Neuronal stem cell (in vitro differentiated cells): ENCODE data around the gene XXYLT1.
A peak's percentile ranks its signal among the peaks of the same experiment; 100 is the strongest.

Experiments used
- DNase-seq: peaks from one replicate; pipeline ENCODE4 v3.0.0-alpha.2; 2013; ENCODE audit warnings: low spot score
- H2AFZ ChIP-seq: one replicate; pipeline ENCODE4 v1.6.1; 2013; ENCODE audit warnings: mild to moderate bottlenecking, low read length, inconsistent platforms
- H2AK5ac ChIP-seq: 2 replicates; pipeline ENCODE4 v1.6.1; 2013; ENCODE audit warnings: low read depth, mild to moderate bottlenecking, inconsistent platforms, low read length, moderate library complexity, mixed read lengths
- H2BK120ac ChIP-seq: 2 replicates; pipeline ENCODE4 v1.6.1; 2013; ENCODE audit warnings: low read depth, mild to moderate bottlenecking, inconsistent platforms, low read length, moderate library complexity, mixed read lengths
- H2BK12ac ChIP-seq: one replicate; pipeline ENCODE4 v1.6.1; 2013; ENCODE audit warnings: low read length, inconsistent platforms
- H2BK15ac ChIP-seq: 2 replicates; pipeline ENCODE4 v1.6.1; 2013; ENCODE audit warnings: mild to moderate bottlenecking, low read length, inconsistent platforms, mixed read lengths
- H2BK5ac ChIP-seq: one replicate; pipeline ENCODE4 v1.6.1; 2013; ENCODE audit warnings: inconsistent platforms, mild to moderate bottlenecking, low read length, moderate library complexity
- H3K14ac ChIP-seq: one replicate; pipeline ENCODE4 v1.6.1; 2013; ENCODE audit warnings: low read length, inconsistent platforms
- H3K18ac ChIP-seq: 2 replicates; pipeline ENCODE4 v1.6.1; 2013; ENCODE audit warnings: low read length, inconsistent platforms
- H3K23ac ChIP-seq: 2 replicates; pipeline ENCODE4 v1.6.1; 2013; ENCODE audit warnings: low read depth, mild to moderate bottlenecking, mixed read lengths, low read length, inconsistent platforms; ENCODE audit not compliant: poor library complexity
- H3K27ac ChIP-seq: replicated peaks from 3 replicates; pipeline ENCODE4 v1.5.1; 2013; ENCODE audit warnings: low read length, inconsistent platforms
- H3K27me3 ChIP-seq, 3 experiments: 2 replicates each; pipeline ENCODE4 v1.6.1; 2013; ENCODE audit warnings: low read length in 3 of 3, mild to moderate bottlenecking in 2 of 3, inconsistent platforms in 1 of 3, low read depth in 1 of 3, mixed read lengths in 1 of 3, moderate library complexity in 1 of 3; ENCODE audit not compliant: control insufficient read depth in 3 of 3, insufficient read depth in 3 of 3
- H3K36me3 ChIP-seq, 2 donors: replicated peaks in 1 of 2; 2 replicates each; pipeline ENCODE4 v1.6.1; 2013; ENCODE audit warnings: low read length in 2 of 2; ENCODE audit not compliant: control insufficient read depth in 2 of 2, insufficient read depth in 2 of 2
- H3K4ac ChIP-seq: 2 replicates; pipeline ENCODE4 v1.6.1; 2013; ENCODE audit warnings: inconsistent platforms, mild to moderate bottlenecking, low read length, moderate library complexity
- H3K4me1 ChIP-seq, 2 donors: 1 replicate in 1 of 2; 2 replicates in 1 of 2; pipeline ENCODE4 v1.6.1; 2013; ENCODE audit warnings: low read length in 2 of 2, low read depth in 1 of 2; ENCODE audit not compliant: control insufficient read depth in 2 of 2, insufficient read depth in 1 of 2
- H3K4me2 ChIP-seq: one replicate; pipeline ENCODE4 v1.6.1; 2013; ENCODE audit warnings: mild to moderate bottlenecking, low read length, inconsistent platforms; ENCODE audit not compliant: insufficient read depth, poor library complexity, severe bottlenecking
- H3K4me3 ChIP-seq, 2 donors: 2 replicates each; pipeline ENCODE4 v1.5.1; 2013; ENCODE audit warnings: low read length in 2 of 2, mild to moderate bottlenecking in 2 of 2, inconsistent platforms in 1 of 2, moderate library complexity in 1 of 2
- H3K79me1 ChIP-seq: one replicate; pipeline ENCODE4 v1.6.1; 2013; ENCODE audit warnings: low read depth, mild to moderate bottlenecking, inconsistent platforms, low read length, moderate library complexity
- H3K9ac ChIP-seq: one replicate; pipeline ENCODE4 v1.6.1; 2013; ENCODE audit warnings: mild to moderate bottlenecking, low read depth, low read length, inconsistent platforms; ENCODE audit not compliant: poor library complexity
- H3K9me3 ChIP-seq, 2 donors: replicated peaks in 1 of 2; 2 replicates each; pipeline versions ENCODE3 to v1.6.1; 2013; ENCODE audit warnings: low read length in 2 of 2, mild to moderate bottlenecking in 2 of 2, inconsistent platforms in 1 of 2, low read depth in 1 of 2, mixed read lengths in 1 of 2, moderate library complexity in 1 of 2; ENCODE audit not compliant: control insufficient read depth in 2 of 2, insufficient read depth in 1 of 2
- H4K8ac ChIP-seq: one replicate; pipeline ENCODE4 v1.6.1; 2013; ENCODE audit warnings: low read depth, mild to moderate bottlenecking, inconsistent platforms, low read length, moderate library complexity
- H4K91ac ChIP-seq: one replicate; pipeline ENCODE4 v1.6.1; 2013; ENCODE audit warnings: low read length, low read depth, mild to moderate bottlenecking, inconsistent platforms; ENCODE audit not compliant: poor library complexity
- WGBS, 2 donors: extraction: QIAGEN DNeasy Blood & Tissue Kit; methylation state at CpG; one replicate each; pipeline ENCODE4 v1.1.7; 2013; ENCODE audit warnings: missing lambda C conversion rate in 2 of 2, mixed read lengths in 1 of 2; ENCODE audit not compliant: insufficient read length in 2 of 2, insufficient replicate concordance in 1 of 2; ENCODE audit errors: extremely low coverage in 2 of 2; 5-methylcytosine and 5-hydroxymethylcytosine counted together

The XXYLT1 gene

DNA sequence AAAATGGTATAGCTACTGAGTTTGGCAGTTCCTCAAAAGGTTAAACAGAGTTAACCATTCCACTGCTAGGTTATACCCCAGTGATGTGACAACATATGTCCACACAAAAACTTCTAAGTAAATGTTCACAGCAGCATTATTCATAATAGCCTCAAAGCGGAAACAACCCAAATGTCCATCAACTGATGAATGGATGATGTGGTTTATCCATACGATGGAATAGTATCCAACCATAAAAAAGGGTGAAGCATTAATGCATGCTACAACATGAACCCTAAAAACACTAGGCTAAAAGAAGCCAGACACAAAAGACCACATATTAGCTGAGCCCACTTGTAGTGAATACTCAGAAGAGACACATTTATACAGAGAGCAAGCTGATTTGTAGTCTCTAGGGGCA is 9.0 kb downstream of the XXYLT1 start:
- Histone ChIP-seq H3K4me3 (no peak overlapping the region), H2BK12ac (no peak overlapping the region), H3K79me1 (peaks cover 4% of the 10 kb centered on the region), H3K4me1 (peaks cover 9 to 12% of the 10 kb centered on the region in 2 donors), H2BK120ac (no peak overlapping the region), H2AK5ac (no peak overlapping the region), H3K18ac (no peak overlapping the region), H2BK5ac (no peak overlapping the region), H3K27me3 (no peaks in the 10 kb centered on the region), H2BK15ac (no peak overlapping the region), H3K36me3 (peaks cover 0 to 20% of the 10 kb centered on the region in 2 donors), H3K14ac (no peak overlapping the region), H3K4ac (no peak overlapping the region), H4K8ac (no peak overlapping the region), H2AFZ (no peak overlapping the region), H3K4me2 (no peak overlapping the region), H4K91ac (no peak overlapping the region), H3K27ac (no peak overlapping the region), H3K9me3 (no peaks in the 10 kb centered on the region), H3K9ac (no peak overlapping the region), H3K23ac (no peak overlapping the region)
- no CpG with 5 or more reads among the region's 2 CpGs for WGBS, 2 donors
- DNase-seq: no peak

DNA sequence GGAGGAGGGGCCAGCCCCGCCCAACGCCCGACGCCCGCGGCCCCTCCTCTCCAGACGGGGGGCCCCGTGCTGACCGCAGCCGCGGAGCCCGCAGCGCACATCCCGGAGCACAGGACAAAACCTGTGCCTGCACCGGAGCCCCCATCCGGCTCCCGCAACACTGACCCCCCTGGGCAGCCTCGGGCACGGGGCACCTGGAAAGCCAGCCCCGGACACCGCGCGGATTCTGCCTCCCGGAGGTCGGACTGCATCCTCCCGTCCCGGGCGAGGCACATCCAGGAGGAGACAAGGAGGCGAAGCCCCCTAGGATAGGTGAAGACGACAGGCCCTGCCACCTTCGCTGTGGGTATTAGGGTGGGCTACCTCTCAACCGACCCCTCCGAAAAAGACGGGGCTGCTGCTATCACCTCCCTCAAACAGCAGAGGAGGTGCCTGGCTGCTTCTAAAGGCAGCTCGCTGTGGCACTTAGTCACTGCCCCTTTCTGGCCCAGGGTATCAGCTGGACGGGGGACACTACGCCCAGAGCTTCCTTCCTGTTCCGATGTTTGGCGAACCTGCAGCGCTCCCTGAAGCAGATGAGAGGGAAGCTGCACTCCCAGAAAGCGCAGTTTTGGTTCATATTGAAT is 10.6 kb downstream of the XXYLT1 start:
- no peak overlapping the region for H2BK15ac ChIP-seq
- H3K4me3 ChIP-seq: peak overlapping the region; percentile 58 to 85
- peak overlapping the region; percentile 24 for H4K8ac ChIP-seq
- no peak overlapping the region for H4K91ac ChIP-seq
- H3K4ac ChIP-seq: no peak overlapping the region
- peak overlapping the region; percentile 67 for H3K23ac ChIP-seq
- no peak overlapping the region for H2BK120ac ChIP-seq
- peaks cover 0 to 6% of the 10 kb centered on the region in 2 donors for H3K36me3 ChIP-seq
- peak overlapping the region; percentile 4 for H2AK5ac ChIP-seq
- H3K18ac ChIP-seq: peak overlapping the region; percentile 92
- H3K4me2 ChIP-seq: peak overlapping the region; percentile 84
- H2AFZ ChIP-seq: peak overlapping the region; percentile 88
- no peak overlapping the region for H3K27ac ChIP-seq
- peaks cover under 1% of the 10 kb centered on the region for H3K79me1 ChIP-seq
- H3K4me1 ChIP-seq: peaks cover 12% of the 10 kb centered on the region in 2 donors
- WGBS, 2 donors: no CpG with 5 or more reads among the region's 41 CpGs
- no peak overlapping the region for H2BK5ac ChIP-seq
- H3K27me3 ChIP-seq: no peaks in the 10 kb centered on the region
- DNase-seq: peak; percentile 35
- peak overlapping the region; percentile 67 for H3K14ac ChIP-seq
- no peak overlapping the region for H2BK12ac ChIP-seq
- peak overlapping the region; percentile 65 for H3K9ac ChIP-seq
- no peaks in the 10 kb centered on the region for H3K9me3 ChIP-seq

DNA sequence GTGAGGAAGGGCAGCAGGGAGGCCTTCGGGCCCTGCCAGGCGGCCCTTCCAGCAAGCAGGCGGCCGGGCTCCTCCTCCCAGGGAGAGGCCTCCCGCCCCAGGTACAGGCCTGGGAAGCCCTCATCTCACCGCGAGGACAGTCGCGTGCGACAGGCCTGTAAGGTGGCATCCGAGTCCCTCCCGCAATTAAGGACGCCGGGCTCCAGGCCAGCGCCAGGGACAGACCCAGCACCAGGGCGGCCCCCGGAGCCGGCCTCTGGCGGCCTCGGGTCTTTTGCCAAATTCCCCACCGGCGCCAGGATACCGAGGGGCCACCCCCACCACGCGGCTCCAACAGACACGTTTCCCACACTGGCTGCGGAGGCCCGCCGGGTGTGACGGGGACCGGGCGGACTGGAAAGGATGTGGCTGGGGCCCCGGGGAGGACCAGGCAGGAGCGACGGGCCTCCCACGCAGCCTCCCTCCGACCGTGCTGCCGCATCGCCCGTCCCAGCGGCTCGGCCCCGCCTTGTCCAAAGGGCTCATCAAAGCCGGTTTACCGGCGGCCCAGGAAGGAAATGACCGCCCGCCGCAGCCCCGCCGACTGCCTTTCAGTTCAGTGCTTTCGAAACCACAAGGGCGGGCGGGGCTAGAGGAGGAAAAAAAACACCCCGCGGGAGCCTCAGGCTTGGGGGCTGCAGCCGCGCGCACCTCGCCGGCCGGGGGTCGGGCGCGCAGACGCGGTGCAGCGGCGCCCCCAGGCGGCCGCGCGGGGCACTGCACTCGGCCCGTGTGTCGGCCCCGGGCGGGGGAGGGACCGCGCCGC is 11.3 kb downstream of the XXYLT1 start:
- peak overlapping the region; percentile 3 for H2AK5ac ChIP-seq
- peaks cover 12 to 17% of the 10 kb centered on the region in 2 donors for H3K4me1 ChIP-seq
- H2BK120ac ChIP-seq: peak overlapping the region; percentile 75
- H4K8ac ChIP-seq: no peak overlapping the region
- no peak overlapping the region for H3K27ac ChIP-seq
- H3K79me1 ChIP-seq: no peaks in the 10 kb centered on the region
- peak overlapping the region; percentile 58 to 78 for H3K4me3 ChIP-seq
- H3K9ac ChIP-seq: peak overlapping the region; percentile 86
- peak; percentile 90 for DNase-seq
- H4K91ac ChIP-seq: no peak overlapping the region
- no peak overlapping the region for H3K14ac ChIP-seq
- peak overlapping the region; percentile 96 for H3K18ac ChIP-seq
- H2BK12ac ChIP-seq: no peak overlapping the region
- no peaks in the 10 kb centered on the region for H3K9me3 ChIP-seq
- H3K4me2 ChIP-seq: peak overlapping the region; percentile 84
- WGBS, 2 donors: no CpG with 5 or more reads among the region's 82 CpGs
- no peak overlapping the region for H2BK5ac ChIP-seq
- peak overlapping the region; percentile 96 for H2AFZ ChIP-seq
- H3K27me3 ChIP-seq: no peaks in the 10 kb centered on the region
- H3K23ac ChIP-seq: peak overlapping the region; percentile 3
- no peak overlapping the region for H2BK15ac ChIP-seq
- no peak overlapping the region for H3K4ac ChIP-seq
- H3K36me3 ChIP-seq: peaks cover 0 to 4% of the 10 kb centered on the region in 2 donors

DNA sequence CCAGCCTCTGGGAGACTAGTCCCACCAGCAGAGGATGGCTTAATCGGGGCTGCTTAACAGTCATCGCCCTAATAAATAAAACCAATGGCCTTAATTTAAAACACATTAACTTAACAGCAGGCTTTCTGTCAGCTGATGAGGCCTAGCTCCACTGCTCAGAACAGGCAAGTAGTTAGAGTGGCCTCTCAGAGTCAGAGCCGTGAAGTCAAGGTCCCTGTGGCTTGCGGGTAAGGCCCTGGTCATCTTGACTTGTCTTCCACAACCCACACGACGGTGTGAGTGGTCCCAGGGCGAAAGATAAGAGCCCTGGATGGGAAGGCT is 11.8 kb downstream of the XXYLT1 start:
- Histone ChIP-seq H3K4me3 (peak overlapping the region in 1 of 2 donors; percentile 58), H3K4me2 (peak overlapping the region; percentile 81), H2BK5ac (no peak overlapping the region), H3K4ac (no peak overlapping the region), H3K27ac (no peak overlapping the region), H3K4me1 (peaks cover 12 to 18% of the 10 kb centered on the region in 2 donors), H3K27me3 (no peaks in the 10 kb centered on the region), H3K36me3 (peaks cover 0 to 4% of the 10 kb centered on the region in 2 donors), H4K91ac (no peak overlapping the region), H4K8ac (no peak overlapping the region), H2BK15ac (no peak overlapping the region), H3K9me3 (no peaks in the 10 kb centered on the region), H2AFZ (peak overlapping the region; percentile 96), H3K9ac (peak overlapping the region; percentile 86), H3K14ac (no peak overlapping the region), H3K79me1 (no peaks in the 10 kb centered on the region), H2AK5ac (peak overlapping the region; percentile 3), H2BK12ac (no peak overlapping the region), H3K18ac (no peak overlapping the region), H2BK120ac (no peak overlapping the region), H3K23ac (peak overlapping the region; percentile 3)
- no CpG with 5 or more reads among the region's 7 CpGs for WGBS, 2 donors
- no peak for DNase-seq
